HepG2 (cell line): ENCODE data around the gene ANAPC10. TPM values are rescaled to one million over a fixed set of nuclear protein-coding genes. Genes with fewer than 3 reads are reported as not detected.

Experiments
- ARHGAP35 ChIP-seq: sonication (generic); formaldehyde crosslinking; IDR thresholded peaks from 2 replicates; pipeline ENCODE4 v1.9.0; 2022; ENCODE audit warnings: mild to moderate bottlenecking, inconsistent platforms, moderate library complexity, missing genetic modification reagents, borderline replicate concordance
- E2F1 ChIP-seq: sonication (generic); formaldehyde crosslinking; IDR thresholded peaks from 2 replicates; pipeline ENCODE4 v1.5.0; 2020; ENCODE audit warnings: missing genetic modification reagents
- ELF4 ChIP-seq: sonication (generic); formaldehyde crosslinking; IDR thresholded peaks from 2 replicates; pipeline ENCODE4 v1.5.0; 2020; ENCODE audit warnings: missing genetic modification reagents, mild to moderate bottlenecking, moderate library complexity, borderline replicate concordance
- HBP1 ChIP-seq: IDR thresholded peaks from 2 replicates; pipeline ENCODE4 v1.6.1; 2016; ENCODE audit warnings: low read depth, control low read depth
- HNF4A ChIP-seq: sonication (generic); formaldehyde crosslinking; IDR thresholded peaks from 2 replicates; pipeline ENCODE4 v1.4.0; 2020; ENCODE audit warnings: missing genetic modification reagents
- KLF13 ChIP-seq: sonication (generic); formaldehyde crosslinking; IDR thresholded peaks from 2 replicates; pipeline ENCODE4 v1.4.0; 2020; ENCODE audit warnings: mild to moderate bottlenecking, missing genetic modification reagents
- MAFG ChIP-seq: sonication (generic); formaldehyde crosslinking; IDR thresholded peaks from 2 replicates; pipeline ENCODE4 v1.5.1; 2020; ENCODE audit warnings: mild to moderate bottlenecking, missing genetic modification reagents
- NBN ChIP-seq: fragments of 450-650 bp; conservative IDR thresholded peaks from 2 replicates; pipeline ENCODE4 v1.6.1; 2017
- PHF8 ChIP-seq: sonication (generic); formaldehyde crosslinking; IDR thresholded peaks from 2 replicates; pipeline ENCODE4 v1.5.0; 2020; ENCODE audit warnings: missing genetic modification reagents
- RERE ChIP-seq: IDR thresholded peaks from 2 replicates; pipeline ENCODE4 v1.6.1; 2016; ENCODE audit warnings: low read depth, missing genetic modification reagents, missing compliant biosample characterization
- SMARCC2 ChIP-seq: fragments of 450-650 bp; IDR thresholded peaks from 2 replicates; pipeline ENCODE4 v1.6.1; 2017; ENCODE audit warnings: antibody characterized with exemption, mild to moderate bottlenecking
- SOX6 ChIP-seq, 2 experiments: fragments of 450-650 bp in 1 of 2; sonication (generic) in 1 of 2; formaldehyde crosslinking in 1 of 2; IDR thresholded peaks; 2 replicates each; pipeline versions ENCODE4 v1.4.0 to v1.6.1; 2017 to 2020; ENCODE audit warnings: antibody characterized with exemption in 1 of 2, mild to moderate bottlenecking in 1 of 2, missing genetic modification reagents in 1 of 2
- SRSF9 ChIP-seq: fragments of 200-400 bp; formaldehyde crosslinking; IDR thresholded peaks from 2 replicates; pipeline ENCODE4 v1.6.1; 2018; ENCODE audit warnings: borderline replicate concordance, mild to moderate bottlenecking, low read depth, low read length; ENCODE audit not compliant: insufficient read depth, poor library complexity, severe bottlenecking
- STAG1 ChIP-seq: sonication (generic); formaldehyde crosslinking; IDR thresholded peaks from 2 replicates; pipeline ENCODE4 v1.4.0; 2020; ENCODE audit warnings: missing genetic modification reagents
- TSC22D2 ChIP-seq: sonication (generic); formaldehyde crosslinking; IDR thresholded peaks from 2 replicates; pipeline ENCODE4 v1.5.1; 2020; ENCODE audit warnings: missing genetic modification reagents, mild to moderate bottlenecking, borderline replicate concordance
- ZFX ChIP-seq: sonication (generic); formaldehyde crosslinking; IDR thresholded peaks from 2 replicates; pipeline ENCODE4 v1.4.0; 2020; ENCODE audit warnings: mild to moderate bottlenecking, low read depth, missing genetic modification reagents, moderate library complexity
- ZNF232 ChIP-seq: sonication (generic); formaldehyde crosslinking; IDR thresholded peaks from 2 replicates; pipeline ENCODE4 v1.4.0; 2020; ENCODE audit warnings: missing genetic modification reagents, borderline replicate concordance
- ZNF546 ChIP-seq: sonication (generic); formaldehyde crosslinking; conservative IDR thresholded peaks from 2 replicates; pipeline ENCODE4 v1.8.1; 2023; ENCODE audit warnings: mild to moderate bottlenecking, missing genetic modification reagents
- ZNF619 ChIP-seq: sonication (generic); formaldehyde crosslinking; IDR thresholded peaks from 2 replicates; pipeline ENCODE4 v1.4.0; 2020; ENCODE audit warnings: mild to moderate bottlenecking, missing genetic modification reagents
- ZNF788 ChIP-seq: sonication (generic); formaldehyde crosslinking; IDR thresholded peaks from 2 replicates; pipeline ENCODE4 v1.5.0; 2020; ENCODE audit warnings: mild to moderate bottlenecking, missing genetic modification reagents, borderline replicate concordance
- ZNF850 ChIP-seq: sonication (generic); formaldehyde crosslinking; conservative IDR thresholded peaks from 2 replicates; pipeline ENCODE4 v1.9.0; 2021; ENCODE audit warnings: mild to moderate bottlenecking, missing genetic modification reagents
- polyA plus RNA-seq, 8 experiments: library from polyadenylated mRNA; depleted of rRNA in 3 of 8; stranded (reverse) in 7 of 8; unstranded in 1 of 8; fragments of >200 nt; fragmentation: Illumina TruSeq in 4 of 8; extraction: Trizol in 4 of 8; gene quantifications; 2 replicates each; pipeline versions ENCODE4 v1.2.1 to v1.2.3, GENCODE V29; 2011 to 2016; ENCODE audit warnings: low read depth in 4 of 8, missing spikeins in 1 of 8, mixed read lengths in 1 of 8; ENCODE audit not compliant: insufficient read depth in 1 of 8
- total RNA-seq, 5 experiments: library from RNA; depleted of rRNA; stranded (reverse); fragments of >200 nt; fragmentation: Illumina TruSeq; extraction: Trizol; gene quantifications; 2 replicates each; pipeline ENCODE4 v1.2.3, GENCODE V29; 2016; ENCODE audit warnings: low read depth in 1 of 5

Gene ANAPC10
- total and polyA plus RNA-seq, 2 of the 13 experiments (the other 11 are each of a cell fraction or from before 2014, with no cell fraction given): 21.9 to 32.7 TPM

GRCh38 chr4:145097821-145098674 lies at the start of gene ANAPC10, which contains the start of gene ABCE1 (continued):
- peak; percentile 60; the same call in 1 of the 2 replicates for TF ChIP-seq E2F1
- TF ChIP-seq RERE (CRISPR knock-in tag): peak; percentile 14; the same call in 1 of the 2 replicates
- TF ChIP-seq KLF13 (CRISPR knock-in tag): no peak
- TF ChIP-seq ZNF788 (CRISPR knock-in tag): peak; percentile 83; the same call in 1 of the 2 replicates
- no peak for TF ChIP-seq MAFG (CRISPR knock-in tag)
- TF ChIP-seq HBP1 (CRISPR knock-in tag): peak; percentile 83; the same call in 1 of the 2 replicates
- no peak for TF ChIP-seq ELF4 (CRISPR knock-in tag)
- TF ChIP-seq ZNF546 (CRISPR knock-in tag): peak; percentile 78; the same call in 1 of the 2 replicates
- TF ChIP-seq HNF4A: no peak
- TF ChIP-seq STAG1 (CRISPR knock-in tag): no peak; the same call in 1 of the 2 replicates
- TF ChIP-seq SOX6 (IDR thresholded peaks at IDR 0.05): no peak
- peak; percentile 81 for TF ChIP-seq SOX6 (CRISPR knock-in tag; IDR thresholded peaks at IDR 0.05)
- no peak for TF ChIP-seq NBN
- TF ChIP-seq SMARCC2: no peak
- TF ChIP-seq ARHGAP35 (CRISPR knock-in tag): peak; percentile 59
- TF ChIP-seq ZNF232 (CRISPR knock-in tag): 0 out of 2 replicates have a peak, but pooled peaks have one; percentile 43
- TF ChIP-seq SRSF9: no peak
- peak; percentile 86 for TF ChIP-seq TSC22D2
- TF ChIP-seq ZNF619 (CRISPR knock-in tag): peak; percentile 46; the same call in 1 of the 2 replicates
- TF ChIP-seq PHF8: peak; percentile 97
- no peak for TF ChIP-seq ZNF850
- peak; percentile 96 for TF ChIP-seq ZFX (CRISPR knock-in tag)
